ENCODE data around the gene TRIM3. TPM values are rescaled to one million over a fixed set of nuclear protein-coding genes. Genes with fewer than 3 reads are reported as not detected.

The TRIM3 gene
- total and polyA plus RNA-seq, 2 of the 4 experiments (the other 2 are of a cell fraction): 13.8 to 22.3 TPM

DNA sequence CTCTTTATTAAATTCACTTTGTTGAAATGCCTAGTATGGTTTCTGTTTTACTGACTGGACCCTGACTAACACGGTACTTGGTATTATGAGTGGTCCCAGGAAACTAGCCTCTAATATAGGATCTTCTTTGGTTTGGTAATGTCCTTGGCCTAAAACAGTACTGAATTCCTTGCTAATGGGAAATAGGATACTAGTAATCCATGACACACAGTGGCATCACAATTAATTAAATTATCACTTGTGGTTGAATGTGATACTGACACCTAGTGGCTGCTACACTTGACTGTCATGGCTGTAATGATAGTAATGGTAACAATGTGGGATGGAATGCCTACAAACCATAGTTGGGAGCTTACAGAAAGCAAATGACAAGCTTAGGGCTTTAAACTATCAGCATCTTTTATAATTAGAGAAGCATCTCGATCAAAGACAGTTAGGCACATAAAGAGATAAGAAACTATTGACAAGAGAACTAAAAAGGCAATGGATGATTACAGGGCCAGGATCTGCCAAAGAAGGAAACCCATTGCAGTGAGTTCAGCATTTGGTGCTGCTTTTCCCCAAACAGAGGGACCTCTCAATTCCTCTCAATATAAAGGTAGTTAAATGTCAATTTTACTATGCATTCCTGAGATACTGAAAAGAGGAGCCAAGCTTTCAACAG, 32.0 kb upstream of the TRIM3 start:
- Histone ChIP-seq H3K14ac (replicated peaks; ENCODE audit: low read depth, low read length) (no peak overlapping the region), H3K18ac (ENCODE audit: low read depth, low read length) (no peak overlapping the region), H3K27ac (ENCODE audit: insufficient read depth, low read length) (no peak overlapping the region), H2BK20ac (ENCODE audit: low read depth, low read length) (no peak overlapping the region), H3K9ac (ENCODE audit: low read depth, low read length) (no peak overlapping the region), H2AK5ac (ENCODE audit: low read depth, low read length) (no peak overlapping the region), H4K5ac (ENCODE audit: low read depth, low read length) (no peak overlapping the region), H2AFZ (replicated peaks; ENCODE audit: low read length, poor library complexity) (no peak overlapping the region), H3K56ac (ENCODE audit: extremely low read depth, insufficient read depth, low read length) (no peak overlapping the region), H2BK5ac (ENCODE audit: low read depth, low read length, poor library complexity, severe bottlenecking) (no peak overlapping the region), H3K23ac (ENCODE audit: low read depth, low read length) (no peak overlapping the region), H4K91ac (ENCODE audit: insufficient read depth, low read depth, low read length) (no peak overlapping the region), H3K4me1 (ENCODE audit: control insufficient read depth, insufficient read depth, low read length) (no peaks in the 10 kb centered on the region), H2BK15ac (ENCODE audit: low read depth, low read length) (no peak overlapping the region), H3K9me3 (ENCODE audit: control insufficient read depth, insufficient read depth, low read length) (no peaks in the 10 kb centered on the region), H2BK120ac (ENCODE audit: low read depth, low read length) (no peak overlapping the region), H3K4ac (ENCODE audit: low read depth, low read length) (no peak overlapping the region), H3K4me2 (ENCODE audit: low read depth, low read length) (no peak overlapping the region), H4K20me1 (ENCODE audit: insufficient read depth, low read length) (no peaks in the 10 kb centered on the region), H2AK9ac (replicated peaks; ENCODE audit: low read depth, low read length, poor library complexity) (no peak overlapping the region), H3K79me1 (ENCODE audit: low read depth in 1 of 2, low read length in 2 of 2) (no peaks in the 10 kb centered on the region), H3K4me3 (ENCODE audit: insufficient read depth, low read depth, low read length) (no peak overlapping the region), H3K27me3 (ENCODE audit: control insufficient read depth, insufficient read depth, low read length) (no peaks in the 10 kb centered on the region), H3K36me3 (ENCODE audit: control insufficient read depth, insufficient read depth, low read length) (peaks cover 7% of the 10 kb centered on the region), H3K9me1 (ENCODE audit: insufficient read depth, low read length) (peaks cover 3% of the 10 kb centered on the region; the same call in 1 of the 2 replicates), H4K8ac (ENCODE audit: low read depth in 2 of 2, low read length in 2 of 2) (no peak overlapping the region)
- ATAC-seq (ENCODE audit: low read depth) (peak; percentile 86), DNase-seq (peak; percentile 75)
- dilution Hi-C loops (cut with HindIII; ENCODE audit: low sequenced_read_pairs, unreplicated experiment) (no loop called here), in situ Hi-C loops (cut with MboI; ENCODE audit: low sequenced_read_pairs) (no loop called here), intact Hi-C loops (cut with micrococcal nuclease) (loop anchor here (1.0 kb wide), 1 partner anchor 126 kb away; no protein-coding TSS in a partner anchor)
- ChIA-PET POLR2A (ENCODE audit: unreplicated experiment) (no interaction called here), CTCF (interaction anchor here (0.6 to 3.1 kb wide), 11 partner anchors 10 to 126 kb away, joined by 3 to 16 read pairs (median 5); partner anchors contain the start of gene TPP1)
- TF ChIP-seq MAFK (IDR thresholded peaks at IDR 0.05; ENCODE audit: low read depth, low read length) (no peak), CHD1 (IDR thresholded peaks at IDR 0.05; ENCODE audit: low read depth, low read length) (no peak), POLR2A (IDR thresholded peaks at IDR 0.05; ENCODE audit: low read depth, low read length) (no peak), FOS (IDR thresholded peaks at IDR 0.05; ENCODE audit: low read depth, low read length) (no peak), SMC3 (IDR thresholded peaks at IDR 0.05; ENCODE audit: low read depth, low read length) (peak; percentile 53; the same call in 1 of the 2 replicates), MAZ (IDR thresholded peaks at IDR 0.05; ENCODE audit: borderline replicate concordance, low read depth, low read length) (no peak), RAD21 (IDR thresholded peaks at IDR 0.05; ENCODE audit: low read length) (peak; percentile 47), BHLHE40 (IDR thresholded peaks at IDR 0.05; ENCODE audit: low read depth, low read length) (peak; percentile 29; the same call in 1 of the 2 replicates), CEBPB (IDR thresholded peaks at IDR 0.05; ENCODE audit: low read depth, low read length) (no peak), RFX5 (IDR thresholded peaks at IDR 0.05; ENCODE audit: low read depth, low read length) (no peak), MXI1 (IDR thresholded peaks at IDR 0.05; ENCODE audit: borderline replicate concordance, low read depth, low read length) (no peak)
- TF ChIP-seq, protein P1, sequence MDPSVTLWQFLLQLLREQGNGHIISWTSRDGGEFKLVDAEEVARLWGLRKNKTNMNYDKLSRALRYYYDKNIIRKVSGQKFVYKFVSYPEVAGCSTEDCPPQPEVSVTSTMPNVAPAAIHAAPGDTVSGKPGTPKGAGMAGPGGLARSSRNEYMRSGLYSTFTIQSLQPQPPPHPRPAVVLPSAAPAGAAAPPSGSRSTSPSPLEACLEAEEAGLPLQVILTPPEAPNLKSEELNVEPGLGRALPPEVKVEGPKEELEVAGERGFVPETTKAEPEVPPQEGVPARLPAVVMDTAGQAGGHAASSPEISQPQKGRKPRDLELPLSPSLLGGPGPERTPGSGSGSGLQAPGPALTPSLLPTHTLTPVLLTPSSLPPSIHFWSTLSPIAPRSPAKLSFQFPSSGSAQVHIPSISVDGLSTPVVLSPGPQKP (IDR thresholded peaks at IDR 0.05; ENCODE audit: borderline replicate concordance, low read depth, low read length): no peak
- TF ChIP-seq, protein P2, sequence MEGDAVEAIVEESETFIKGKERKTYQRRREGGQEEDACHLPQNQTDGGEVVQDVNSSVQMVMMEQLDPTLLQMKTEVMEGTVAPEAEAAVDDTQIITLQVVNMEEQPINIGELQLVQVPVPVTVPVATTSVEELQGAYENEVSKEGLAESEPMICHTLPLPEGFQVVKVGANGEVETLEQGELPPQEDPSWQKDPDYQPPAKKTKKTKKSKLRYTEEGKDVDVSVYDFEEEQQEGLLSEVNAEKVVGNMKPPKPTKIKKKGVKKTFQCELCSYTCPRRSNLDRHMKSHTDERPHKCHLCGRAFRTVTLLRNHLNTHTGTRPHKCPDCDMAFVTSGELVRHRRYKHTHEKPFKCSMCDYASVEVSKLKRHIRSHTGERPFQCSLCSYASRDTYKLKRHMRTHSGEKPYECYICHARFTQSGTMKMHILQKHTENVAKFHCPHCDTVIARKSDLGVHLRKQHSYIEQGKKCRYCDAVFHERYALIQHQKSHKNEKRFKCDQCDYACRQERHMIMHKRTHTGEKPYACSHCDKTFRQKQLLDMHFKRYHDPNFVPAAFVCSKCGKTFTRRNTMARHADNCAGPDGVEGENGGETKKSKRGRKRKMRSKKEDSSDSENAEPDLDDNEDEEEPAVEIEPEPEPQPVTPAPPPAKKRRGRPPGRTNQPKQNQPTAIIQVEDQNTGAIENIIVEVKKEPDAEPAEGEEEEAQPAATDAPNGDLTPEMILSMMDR (conservative IDR thresholded peaks at IDR 0.05; ENCODE audit: low read depth, low read length): peak; percentile 67
- no CpG with 5 or more reads among the region's 2 CpGs for WGBS, 2 experiments (ENCODE audit: extremely low coverage in 2 of 2, insufficient read length in 1 of 2)
- no TSS peak for BruUV-seq (replicated peaks)
